ENCODE results near the gene ANTXR1. TPM values are rescaled to one million over a fixed set of nuclear protein-coding genes. Genes with fewer than 3 reads are reported as not detected.
A peak's percentile ranks its signal among the peaks of the same experiment; 100 is the strongest.

Gene ANTXR1
- polyA plus RNA-seq, 1 of the 3 experiments (the other 2 are of a cell fraction): 114 TPM

DNA sequence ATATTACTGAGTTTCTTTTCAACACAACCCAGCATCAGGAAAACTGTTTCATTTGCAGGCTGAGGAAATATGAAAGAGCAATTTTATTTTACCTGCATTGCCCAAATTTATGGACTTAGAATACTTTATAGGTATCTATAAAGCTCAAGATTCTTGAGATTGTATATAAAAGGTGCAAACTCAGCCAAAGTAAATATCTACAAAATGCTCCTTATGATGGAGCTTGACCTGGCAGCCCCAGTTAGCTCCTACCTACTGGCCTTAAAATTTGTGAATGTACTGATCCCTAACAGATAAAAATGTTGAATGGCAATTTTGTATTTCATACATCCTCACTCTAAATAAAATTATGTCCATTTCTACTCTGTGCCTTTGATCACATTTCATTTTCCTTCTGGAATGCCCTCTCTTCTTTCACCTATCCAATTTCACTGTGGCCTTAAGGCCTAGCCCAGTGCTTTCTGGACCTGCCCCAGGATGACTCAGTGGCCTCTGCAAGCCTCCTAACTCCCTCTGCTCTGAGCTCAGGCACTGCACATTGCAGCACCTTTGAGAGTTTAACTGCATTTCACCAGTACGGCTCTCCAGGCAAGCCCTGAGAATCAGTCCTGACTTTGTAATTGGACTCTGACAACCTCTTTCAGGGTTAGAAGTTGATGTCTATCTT, 125.9 kb downstream of the ANTXR1 start:
- 7% methylated on average over 1 of the region's 1 CpG for WGBS (ENCODE audit: low lambda C conversion rate)
- Histone ChIP-seq H3K4me1 (ENCODE audit: control insufficient read depth in 1 of 2, insufficient read depth in 2 of 2, low read depth in 1 of 2, low read length in 1 of 2) (peaks cover 5 to 30% of the 10 kb centered on the region in 2 experiments), H3K27me3 (ENCODE audit: insufficient read depth) (no peaks in the 10 kb centered on the region), H3K4me2 (peak overlapping the region; percentile 59), H3K36me3 (replicated peaks in 1 of 2; ENCODE audit: control insufficient read depth in 1 of 2, insufficient read depth in 2 of 2, low read length in 1 of 2) (peaks cover 22 to 41% of the 10 kb centered on the region in 2 experiments), H4K20me1 (ENCODE audit: insufficient read depth) (no peaks in the 10 kb centered on the region), H3K9ac (peak overlapping the region; percentile 61), H3K27ac (ENCODE audit: low read depth in 2 of 2, low read length in 1 of 2) (peak overlapping the region; percentile 78 to 89), H3K9me2 (no peaks in the 10 kb centered on the region), H3F3A (replicated peaks; ENCODE audit: insufficient read depth) (peaks cover 72% of the 10 kb centered on the region), H3K4me3 (ENCODE audit: low read depth in 2 of 2, low read length in 1 of 2) (peak overlapping the region in 1 of 2 experiments; percentile 19; a peak in 1 of 4 replicates), H2AFZ (ENCODE audit: low read depth) (no peak overlapping the region), H3K79me2 (ENCODE audit: insufficient read depth) (peaks cover 18% of the 10 kb centered on the region; the same call in 1 of the 2 replicates), H3K9me3 (no peaks in the 10 kb centered on the region)
- CTCF ChIA-PET: no interaction called here
- DNase-seq: no peak
- POLR2A ChIA-PET: no interaction called here
- TF ChIP-seq, protein P1, sequence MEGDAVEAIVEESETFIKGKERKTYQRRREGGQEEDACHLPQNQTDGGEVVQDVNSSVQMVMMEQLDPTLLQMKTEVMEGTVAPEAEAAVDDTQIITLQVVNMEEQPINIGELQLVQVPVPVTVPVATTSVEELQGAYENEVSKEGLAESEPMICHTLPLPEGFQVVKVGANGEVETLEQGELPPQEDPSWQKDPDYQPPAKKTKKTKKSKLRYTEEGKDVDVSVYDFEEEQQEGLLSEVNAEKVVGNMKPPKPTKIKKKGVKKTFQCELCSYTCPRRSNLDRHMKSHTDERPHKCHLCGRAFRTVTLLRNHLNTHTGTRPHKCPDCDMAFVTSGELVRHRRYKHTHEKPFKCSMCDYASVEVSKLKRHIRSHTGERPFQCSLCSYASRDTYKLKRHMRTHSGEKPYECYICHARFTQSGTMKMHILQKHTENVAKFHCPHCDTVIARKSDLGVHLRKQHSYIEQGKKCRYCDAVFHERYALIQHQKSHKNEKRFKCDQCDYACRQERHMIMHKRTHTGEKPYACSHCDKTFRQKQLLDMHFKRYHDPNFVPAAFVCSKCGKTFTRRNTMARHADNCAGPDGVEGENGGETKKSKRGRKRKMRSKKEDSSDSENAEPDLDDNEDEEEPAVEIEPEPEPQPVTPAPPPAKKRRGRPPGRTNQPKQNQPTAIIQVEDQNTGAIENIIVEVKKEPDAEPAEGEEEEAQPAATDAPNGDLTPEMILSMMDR (IDR thresholded peaks at IDR 0.05): no peak
- TF ChIP-seq POLR2AphosphoS5 (IDR thresholded peaks at IDR 0.05; ENCODE audit: low read depth, low read length) (no peak), MEF2A (IDR thresholded peaks at IDR 0.05; ENCODE audit: borderline replicate concordance, low read depth) (no peak), NRF1 (IDR thresholded peaks at IDR 0.05; ENCODE audit: low read depth, low read length) (no peak), FOXJ3 (CRISPR knock-in tag; IDR thresholded peaks at IDR 0.05) (no peak), FOXM1 (IDR thresholded peaks at IDR 0.05; ENCODE audit: low read depth) (no peak), RCOR1 (IDR thresholded peaks at IDR 0.05; ENCODE audit: low read length) (no peak), NFIC (IDR thresholded peaks at IDR 0.05; ENCODE audit: borderline replicate concordance) (peak; percentile 89), ELF1 (IDR thresholded peaks at IDR 0.05) (no peak), RAD21 (IDR thresholded peaks at IDR 0.05; ENCODE audit: low read length) (no peak), SIN3A (IDR thresholded peaks at IDR 0.05; ENCODE audit: borderline replicate concordance, low read depth, low read length) (no peak), EZH2phosphoT487 (IDR thresholded peaks at IDR 0.05; ENCODE audit: borderline replicate concordance, low read depth) (no peak), GABPA (IDR thresholded peaks at IDR 0.05; ENCODE audit: low read depth) (no peak), RFX5 (IDR thresholded peaks at IDR 0.05; ENCODE audit: low read length) (no peak), GATA2 (CRISPR knock-in tag; IDR thresholded peaks at IDR 0.05) (no peak), RXRA (IDR thresholded peaks at IDR 0.05; ENCODE audit: borderline replicate concordance, low read depth) (peak; percentile 39; the same call in 1 of the 2 replicates), MXI1 (IDR thresholded peaks at IDR 0.05; ENCODE audit: low read depth, low read length) (no peak), SMC3 (IDR thresholded peaks at IDR 0.05; ENCODE audit: low read depth, low read length) (no peak), TEAD4 (IDR thresholded peaks at IDR 0.05; ENCODE audit: borderline replicate concordance, insufficient read depth) (no peak), YY1 (IDR thresholded peaks at IDR 0.05; ENCODE audit: low read depth) (no peak)
- TF ChIP-seq, protein P2, sequence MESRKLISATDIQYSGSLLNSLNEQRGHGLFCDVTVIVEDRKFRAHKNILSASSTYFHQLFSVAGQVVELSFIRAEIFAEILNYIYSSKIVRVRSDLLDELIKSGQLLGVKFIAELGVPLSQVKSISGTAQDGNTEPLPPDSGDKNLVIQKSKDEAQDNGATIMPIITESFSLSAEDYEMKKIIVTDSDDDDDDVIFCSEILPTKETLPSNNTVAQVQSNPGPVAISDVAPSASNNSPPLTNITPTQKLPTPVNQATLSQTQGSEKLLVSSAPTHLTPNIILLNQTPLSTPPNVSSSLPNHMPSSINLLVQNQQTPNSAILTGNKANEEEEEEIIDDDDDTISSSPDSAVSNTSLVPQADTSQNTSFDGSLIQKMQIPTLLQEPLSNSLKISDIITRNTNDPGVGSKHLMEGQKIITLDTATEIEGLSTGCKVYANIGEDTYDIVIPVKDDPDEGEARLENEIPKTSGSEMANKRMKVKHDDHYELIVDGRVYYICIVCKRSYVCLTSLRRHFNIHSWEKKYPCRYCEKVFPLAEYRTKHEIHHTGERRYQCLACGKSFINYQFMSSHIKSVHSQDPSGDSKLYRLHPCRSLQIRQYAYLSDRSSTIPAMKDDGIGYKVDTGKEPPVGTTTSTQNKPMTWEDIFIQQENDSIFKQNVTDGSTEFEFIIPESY (IDR thresholded peaks at IDR 0.05; ENCODE audit: borderline replicate concordance, low read depth): no peak
- TF ChIP-seq, protein P3, sequence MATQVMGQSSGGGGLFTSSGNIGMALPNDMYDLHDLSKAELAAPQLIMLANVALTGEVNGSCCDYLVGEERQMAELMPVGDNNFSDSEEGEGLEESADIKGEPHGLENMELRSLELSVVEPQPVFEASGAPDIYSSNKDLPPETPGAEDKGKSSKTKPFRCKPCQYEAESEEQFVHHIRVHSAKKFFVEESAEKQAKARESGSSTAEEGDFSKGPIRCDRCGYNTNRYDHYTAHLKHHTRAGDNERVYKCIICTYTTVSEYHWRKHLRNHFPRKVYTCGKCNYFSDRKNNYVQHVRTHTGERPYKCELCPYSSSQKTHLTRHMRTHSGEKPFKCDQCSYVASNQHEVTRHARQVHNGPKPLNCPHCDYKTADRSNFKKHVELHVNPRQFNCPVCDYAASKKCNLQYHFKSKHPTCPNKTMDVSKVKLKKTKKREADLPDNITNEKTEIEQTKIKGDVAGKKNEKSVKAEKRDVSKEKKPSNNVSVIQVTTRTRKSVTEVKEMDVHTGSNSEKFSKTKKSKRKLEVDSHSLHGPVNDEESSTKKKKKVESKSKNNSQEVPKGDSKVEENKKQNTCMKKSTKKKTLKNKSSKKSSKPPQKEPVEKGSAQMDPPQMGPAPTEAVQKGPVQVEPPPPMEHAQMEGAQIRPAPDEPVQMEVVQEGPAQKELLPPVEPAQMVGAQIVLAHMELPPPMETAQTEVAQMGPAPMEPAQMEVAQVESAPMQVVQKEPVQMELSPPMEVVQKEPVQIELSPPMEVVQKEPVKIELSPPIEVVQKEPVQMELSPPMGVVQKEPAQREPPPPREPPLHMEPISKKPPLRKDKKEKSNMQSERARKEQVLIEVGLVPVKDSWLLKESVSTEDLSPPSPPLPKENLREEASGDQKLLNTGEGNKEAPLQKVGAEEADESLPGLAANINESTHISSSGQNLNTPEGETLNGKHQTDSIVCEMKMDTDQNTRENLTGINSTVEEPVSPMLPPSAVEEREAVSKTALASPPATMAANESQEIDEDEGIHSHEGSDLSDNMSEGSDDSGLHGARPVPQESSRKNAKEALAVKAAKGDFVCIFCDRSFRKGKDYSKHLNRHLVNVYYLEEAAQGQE (IDR thresholded peaks at IDR 0.05; ENCODE audit: low read depth, low read length): no peak
- TF ChIP-seq, protein P4, sequence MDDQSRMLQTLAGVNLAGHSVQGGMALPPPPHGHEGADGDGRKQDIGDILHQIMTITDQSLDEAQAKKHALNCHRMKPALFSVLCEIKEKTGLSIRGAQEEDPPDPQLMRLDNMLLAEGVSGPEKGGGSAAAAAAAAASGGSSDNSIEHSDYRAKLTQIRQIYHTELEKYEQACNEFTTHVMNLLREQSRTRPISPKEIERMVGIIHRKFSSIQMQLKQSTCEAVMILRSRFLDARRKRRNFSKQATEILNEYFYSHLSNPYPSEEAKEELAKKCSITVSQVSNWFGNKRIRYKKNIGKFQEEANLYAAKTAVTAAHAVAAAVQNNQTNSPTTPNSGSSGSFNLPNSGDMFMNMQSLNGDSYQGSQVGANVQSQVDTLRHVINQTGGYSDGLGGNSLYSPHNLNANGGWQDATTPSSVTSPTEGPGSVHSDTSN (IDR thresholded peaks at IDR 0.05): peak; percentile 43
- TF ChIP-seq, protein P5, sequence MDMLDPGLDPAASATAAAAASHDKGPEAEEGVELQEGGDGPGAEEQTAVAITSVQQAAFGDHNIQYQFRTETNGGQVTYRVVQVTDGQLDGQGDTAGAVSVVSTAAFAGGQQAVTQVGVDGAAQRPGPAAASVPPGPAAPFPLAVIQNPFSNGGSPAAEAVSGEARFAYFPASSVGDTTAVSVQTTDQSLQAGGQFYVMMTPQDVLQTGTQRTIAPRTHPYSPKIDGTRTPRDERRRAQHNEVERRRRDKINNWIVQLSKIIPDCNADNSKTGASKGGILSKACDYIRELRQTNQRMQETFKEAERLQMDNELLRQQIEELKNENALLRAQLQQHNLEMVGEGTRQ (IDR thresholded peaks at IDR 0.05; ENCODE audit: borderline replicate concordance, low read depth, low read length): no peak
- TF ChIP-seq, protein P6, sequence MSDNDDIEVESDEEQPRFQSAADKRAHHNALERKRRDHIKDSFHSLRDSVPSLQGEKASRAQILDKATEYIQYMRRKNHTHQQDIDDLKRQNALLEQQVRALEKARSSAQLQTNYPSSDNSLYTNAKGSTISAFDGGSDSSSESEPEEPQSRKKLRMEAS (IDR thresholded peaks at IDR 0.05; ENCODE audit: low read depth): peak; percentile 47

All from SK-N-SH (cell line).